ENCODE results near the gene ESRRB.

The ESRRB gene

GRCh38 chr14:76450476-76450875 is 74.5 kb downstream of the ESRRB start:
- no peak for DNase-seq (ENCODE audit: low read depth in 2 of 2)

- peak; percentile 21 to 30 for DNase-seq (ENCODE audit: low read depth in 2 of 2)
These were observed 80.3 kb downstream of the ESRRB start for GRCh38 chr14:76456200-76456599.

GRCh38 chr14:76456891-76457586 is 81.1 kb downstream of the ESRRB start:
- DNase-seq (ENCODE audit: low read depth in 2 of 2), result no peak

GRCh38 chr14:76457841-76458240 is 81.9 kb downstream of the ESRRB start:
- no peak for DNase-seq (ENCODE audit: low read depth in 2 of 2)

GRCh38 chr14:76461886-76462285 is 85.9 kb downstream of the ESRRB start:
- DNase-seq (ENCODE audit: low read depth in 2 of 2), result no peak

GRCh38 chr14:76462330-76462729 is 86.4 kb downstream of the ESRRB start:
- DNase-seq (ENCODE audit: low read depth in 2 of 2), result no peak

- no peak for DNase-seq (ENCODE audit: low read depth in 2 of 2)
These were observed 87.2 kb downstream of the ESRRB start for GRCh38 chr14:76463105-76463504.

- no peak for DNase-seq (ENCODE audit: low read depth in 2 of 2)
These were observed 88.9 kb downstream of the ESRRB start for GRCh38 chr14:76464856-76465255.

GRCh38 chr14:76465664-76466063 is 89.7 kb downstream of the ESRRB start:
- no peak for DNase-seq (ENCODE audit: low read depth in 2 of 2)

GRCh38 chr14:76467711-76468155 is 91.8 kb downstream of the ESRRB start:
- DNase-seq (ENCODE audit: low read depth in 2 of 2), result no peak

- no peak for DNase-seq (ENCODE audit: low read depth in 2 of 2)
These were observed 96.3 kb downstream of the ESRRB start for GRCh38 chr14:76472199-76472723.

GRCh38 chr14:76473481-76474263 is 97.7 kb downstream of the ESRRB start:
- DNase-seq (ENCODE audit: low read depth in 2 of 2), result no peak

GRCh38 chr14:76480426-76480825 is 104.5 kb downstream of the ESRRB start:
- no peak for DNase-seq (ENCODE audit: low read depth in 2 of 2)

GRCh38 chr14:76484355-76484754 is 108.4 kb downstream of the ESRRB start:
- no peak for DNase-seq (ENCODE audit: low read depth in 2 of 2)

- no peak for DNase-seq (ENCODE audit: low read depth in 2 of 2)
These were observed 110.4 kb downstream of the ESRRB start for GRCh38 chr14:76486251-76486743.

GRCh38 chr14:76488551-76488950 is 112.6 kb downstream of the ESRRB start:
- no peak for DNase-seq (ENCODE audit: low read depth in 2 of 2)

- DNase-seq (ENCODE audit: low read depth in 2 of 2), result no peak
These were observed 113.7 kb downstream of the ESRRB start for GRCh38 chr14:76489667-76490066.

GRCh38 chr14:76490111-76490510 is 114.2 kb downstream of the ESRRB start:
- DNase-seq (ENCODE audit: low read depth in 2 of 2), result no peak

- no peak for DNase-seq (ENCODE audit: low read depth in 2 of 2)
These were observed 114.8 kb downstream of the ESRRB start for GRCh38 chr14:76490735-76491134.

GRCh38 chr14:76491172-76491930 is 115.4 kb downstream of the ESRRB start:
- DNase-seq (ENCODE audit: low read depth in 2 of 2), result no peak

GRCh38 chr14:76495983-76496382 is 120.0 kb downstream of the ESRRB start:
- DNase-seq (ENCODE audit: low read depth in 2 of 2), result no peak

- DNase-seq (ENCODE audit: low read depth in 2 of 2), result no peak
These were observed 120.7 kb downstream of the ESRRB start for GRCh38 chr14:76496595-76496994.
